Transverse colon (tissue), 4 donors: ENCODE measurements around the gene GLIS1.

Source experiments
- EP300 ChIP-seq: sonication (generic); formaldehyde crosslinking; IDR thresholded peaks from one replicate; pipeline ENCODE4 v1.6.1; 2017; ENCODE audit warnings: antibody characterized with exemption, low read depth
- POLR2A ChIP-seq: fragments of 450-650 bp; IDR thresholded peaks from one replicate; pipeline ENCODE4 v1.6.1; 2016; ENCODE audit warnings: antibody characterized with exemption, mild to moderate bottlenecking, moderate library complexity
- POLR2AphosphoS5 ChIP-seq, 3 donors: sonication (generic); formaldehyde crosslinking; IDR thresholded peaks; one replicate each; pipeline ENCODE4 v1.6.1; 2016; ENCODE audit warnings: antibody characterized with exemption in 3 of 3
- TF ChIP-seq, protein P1 (sequence below), 5 experiments: fragments of 200-600 bp in 3 of 5; fragments of 450-650 bp in 2 of 5; sonication (generic) in 3 of 5; IDR thresholded peaks; 1 replicate in 2 of 5; 2 replicates in 3 of 5; pipeline ENCODE4 v1.5.1; 2016 to 2017; ENCODE audit warnings: antibody characterized with exemption in 5 of 5, inconsistent platforms in 3 of 5, mild to moderate bottlenecking in 2 of 5, moderate library complexity in 1 of 5

DNA sequence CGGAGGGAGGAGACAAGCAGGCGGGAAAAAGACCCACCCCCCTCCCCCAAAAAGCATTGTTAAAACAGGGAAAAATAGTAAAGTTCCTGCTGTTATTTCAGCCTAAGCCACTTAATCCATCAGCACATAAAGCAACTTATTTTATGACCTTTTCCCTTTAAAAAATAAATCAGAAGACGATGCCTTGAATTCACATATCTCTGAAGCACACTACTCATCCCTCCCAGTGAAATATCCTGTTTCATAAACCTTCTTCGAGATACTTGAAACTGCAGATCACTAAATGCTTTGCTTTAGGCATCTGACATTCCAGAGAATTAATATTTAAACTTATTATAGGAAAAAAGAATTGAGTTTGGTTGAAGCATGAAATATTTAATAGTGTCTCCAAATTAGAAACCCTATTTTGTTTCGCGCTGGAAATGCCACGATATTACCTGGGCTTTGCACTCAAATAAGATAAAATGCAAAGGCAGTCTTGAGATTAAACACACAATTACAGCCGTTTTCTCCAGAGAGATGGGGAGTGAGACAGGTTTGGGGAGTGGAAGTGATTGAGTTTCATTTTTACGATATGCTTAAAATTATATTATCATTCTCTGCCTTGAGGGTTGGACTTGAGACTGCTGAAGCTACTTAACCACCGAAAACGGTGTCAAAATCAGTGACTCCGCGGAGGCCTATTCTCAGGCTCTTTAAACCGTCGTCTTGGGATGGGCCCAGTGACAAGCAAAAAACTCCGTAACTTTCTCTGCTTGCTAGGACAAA lies 9.3 kb downstream of the GLIS1 start:
- TF ChIP-seq, protein P1, sequence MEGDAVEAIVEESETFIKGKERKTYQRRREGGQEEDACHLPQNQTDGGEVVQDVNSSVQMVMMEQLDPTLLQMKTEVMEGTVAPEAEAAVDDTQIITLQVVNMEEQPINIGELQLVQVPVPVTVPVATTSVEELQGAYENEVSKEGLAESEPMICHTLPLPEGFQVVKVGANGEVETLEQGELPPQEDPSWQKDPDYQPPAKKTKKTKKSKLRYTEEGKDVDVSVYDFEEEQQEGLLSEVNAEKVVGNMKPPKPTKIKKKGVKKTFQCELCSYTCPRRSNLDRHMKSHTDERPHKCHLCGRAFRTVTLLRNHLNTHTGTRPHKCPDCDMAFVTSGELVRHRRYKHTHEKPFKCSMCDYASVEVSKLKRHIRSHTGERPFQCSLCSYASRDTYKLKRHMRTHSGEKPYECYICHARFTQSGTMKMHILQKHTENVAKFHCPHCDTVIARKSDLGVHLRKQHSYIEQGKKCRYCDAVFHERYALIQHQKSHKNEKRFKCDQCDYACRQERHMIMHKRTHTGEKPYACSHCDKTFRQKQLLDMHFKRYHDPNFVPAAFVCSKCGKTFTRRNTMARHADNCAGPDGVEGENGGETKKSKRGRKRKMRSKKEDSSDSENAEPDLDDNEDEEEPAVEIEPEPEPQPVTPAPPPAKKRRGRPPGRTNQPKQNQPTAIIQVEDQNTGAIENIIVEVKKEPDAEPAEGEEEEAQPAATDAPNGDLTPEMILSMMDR (IDR thresholded peaks at IDR 0.05) = no peak
- no peak for TF ChIP-seq POLR2A
- no peak for TF ChIP-seq POLR2AphosphoS5 (IDR thresholded peaks at IDR 0.05)
- no peak for TF ChIP-seq EP300
